ENCODE measurements around the gene PACS1. TPM values are rescaled to one million over a fixed set of nuclear protein-coding genes. Genes with fewer than 3 reads are reported as not detected.

The PACS1 gene
- total RNA-seq, 1 experiment from 2014 or later = 91.8 TPM

- no peak overlapping the region for H3K27ac ChIP-seq (ENCODE audit: low read length)
- intact Hi-C loops (cut with micrococcal nuclease; ENCODE audit: unreplicated experiment) (no loop called here), in situ Hi-C loops (cut with HindIII; ENCODE audit: low pct_unique_long_range_greater_than_20kb, low sequenced_read_pairs) (no loop called here)
- BruUV-seq (replicated peaks) = no TSS peak
- TF ChIP-seq POLR2AphosphoS5 (IDR thresholded peaks at IDR 0.05; ENCODE audit: low read depth, low read length) (no peak), REST (IDR thresholded peaks at IDR 0.05; ENCODE audit: insufficient read depth in 1 of 2, low read depth in 2 of 2, low read length in 1 of 2) (no peak), TCF7L2 (IDR thresholded peaks at IDR 0.05; ENCODE audit: low read depth, low read length) (no peak), CTCF (IDR thresholded peaks at IDR 0.05) (no peak), SIN3A (IDR thresholded peaks at IDR 0.05; ENCODE audit: borderline replicate concordance, insufficient read depth, low read depth, low read length) (no peak)
- ATAC-seq = no peak
- peak overlapping the region; percentile 58 to 61 for H3K4me3 ChIP-seq (ENCODE audit: low read depth in 2 of 2, low read length in 2 of 2)
- CTCF ChIA-PET = no interaction called here
- H3K27me3 ChIP-seq (ENCODE audit: control insufficient read depth, insufficient read depth, low read length) = no peaks in the 10 kb centered on the region
- no peaks in the 10 kb centered on the region; the same call in none of the 2 replicates for H3K36me3 ChIP-seq (ENCODE audit: control insufficient read depth, insufficient read depth, low read length)
- POLR2A ChIA-PET = no interaction called here
- peaks cover 13% of the 10 kb centered on the region for H3K4me1 ChIP-seq (ENCODE audit: control insufficient read depth, insufficient read depth, low read length)
- H3K9me3 ChIP-seq (ENCODE audit: control insufficient read depth, insufficient read depth, low read depth, low read length) = no peaks in the 10 kb centered on the region
- DNase-seq (ENCODE audit: low read depth, low spot score) = no peak
Measured at GRCh38 chr11:66292543-66293332, 222.7 kb downstream of the PACS1 start.

- POLR2A ChIA-PET = no interaction called here
- Histone ChIP-seq H3K27me3 (ENCODE audit: control insufficient read depth, insufficient read depth, low read length) (no peaks in the 10 kb centered on the region), H3K4me1 (ENCODE audit: control insufficient read depth, insufficient read depth, low read length) (peaks cover 6% of the 10 kb centered on the region), H3K9me3 (ENCODE audit: control insufficient read depth, insufficient read depth, low read depth, low read length) (no peaks in the 10 kb centered on the region), H3K36me3 (ENCODE audit: control insufficient read depth, insufficient read depth, low read length) (no peaks in the 10 kb centered on the region; the same call in 1 of the 2 replicates), H3K27ac (ENCODE audit: low read length) (no peak overlapping the region), H3K4me3 (ENCODE audit: low read depth in 2 of 2, low read length in 2 of 2) (no peak overlapping the region)
- BruUV-seq (replicated peaks) = no TSS peak
- DNase-seq (ENCODE audit: low read depth, low spot score) (no peak), ATAC-seq (no peak)
- CTCF ChIA-PET = no interaction called here
- intact Hi-C loops (cut with micrococcal nuclease; ENCODE audit: unreplicated experiment) = no loop called here
- in situ Hi-C loops (cut with HindIII; ENCODE audit: low pct_unique_long_range_greater_than_20kb, low sequenced_read_pairs) = no loop called here
- TF ChIP-seq TCF7L2 (IDR thresholded peaks at IDR 0.05; ENCODE audit: low read depth, low read length) = no peak
- no peak for TF ChIP-seq REST (IDR thresholded peaks at IDR 0.05; ENCODE audit: insufficient read depth in 1 of 2, low read depth in 2 of 2, low read length in 1 of 2)
- no peak for TF ChIP-seq SIN3A (IDR thresholded peaks at IDR 0.05; ENCODE audit: borderline replicate concordance, insufficient read depth, low read depth, low read length)
- TF ChIP-seq POLR2AphosphoS5 (IDR thresholded peaks at IDR 0.05; ENCODE audit: low read depth, low read length) = no peak
- TF ChIP-seq CTCF (IDR thresholded peaks at IDR 0.05) = no peak
Measured at GRCh38 chr11:66293352-66293751, 223.3 kb downstream of the PACS1 start.

All from Panc1 (cell line).